NCI-H2171 (cell line): ENCODE results near the gene ABCC4.

Experiments
- DNase-seq: peaks from one replicate; lab custom pipeline; 2025; lab: John Stamatoyannopoulos, UW

ABCC4 gene

GRCh38 chr13:95155093-95155492 is 146.2 kb downstream of the ABCC4 start:
- DNase-seq = no peak

GRCh38 chr13:95154413-95154886 is 146.8 kb downstream of the ABCC4 start:
- no peak for DNase-seq

- no peak for DNase-seq
Measured at GRCh38 chr13:95153647-95154412, 147.4 kb downstream of the ABCC4 start.

- DNase-seq = no peak
Measured at GRCh38 chr13:95151942-95152587, 149.2 kb downstream of the ABCC4 start.

GRCh38 chr13:95150555-95150954 is 150.7 kb downstream of the ABCC4 start:
- DNase-seq = no peak

GRCh38 chr13:95146486-95146885 is 154.8 kb downstream of the ABCC4 start:
- DNase-seq = no peak

GRCh38 chr13:95145587-95145986 is 155.7 kb downstream of the ABCC4 start:
- no peak for DNase-seq

GRCh38 chr13:95140502-95140901 is 160.7 kb downstream of the ABCC4 start:
- no peak for DNase-seq

- DNase-seq = no peak
Measured at GRCh38 chr13:95138876-95139585, 162.2 kb downstream of the ABCC4 start.

- DNase-seq = no peak
Measured at GRCh38 chr13:95137096-95137495, 164.2 kb downstream of the ABCC4 start.

- DNase-seq = no peak
Measured at GRCh38 chr13:95136638-95137037, 164.6 kb downstream of the ABCC4 start.

GRCh38 chr13:95133498-95133897 is 167.8 kb downstream of the ABCC4 start:
- no peak for DNase-seq

GRCh38 chr13:95129004-95129403 is 172.2 kb downstream of the ABCC4 start:
- DNase-seq = no peak

GRCh38 chr13:95128045-95128643 is 173.1 kb downstream of the ABCC4 start:
- DNase-seq = no peak

GRCh38 chr13:95124959-95125358 is 176.3 kb downstream of the ABCC4 start:
- DNase-seq = no peak

- no peak for DNase-seq
Measured at GRCh38 chr13:95123726-95124125, 177.5 kb downstream of the ABCC4 start.

GRCh38 chr13:95122063-95122462 is 179.2 kb downstream of the ABCC4 start:
- no peak for DNase-seq

- no peak for DNase-seq
Measured at GRCh38 chr13:95121516-95121915, 179.7 kb downstream of the ABCC4 start.

GRCh38 chr13:95120650-95121049 is 180.6 kb downstream of the ABCC4 start:
- no peak for DNase-seq

GRCh38 chr13:95118541-95119324 is 182.5 kb downstream of the ABCC4 start:
- no peak for DNase-seq

- DNase-seq = no peak
Measured at GRCh38 chr13:95117092-95117491, 184.2 kb downstream of the ABCC4 start.

- DNase-seq = no peak
Measured at GRCh38 chr13:95115525-95115924, 185.7 kb downstream of the ABCC4 start.
